OCI-LY7 (cell line): ENCODE data around the gene TPD52L1.

ENCODE experiments used
- CTCF ChIP-seq: fragments of 200-600 bp; sonication (generic); conservative IDR thresholded peaks from 2 replicates; pipeline ENCODE4 v1.5.1; 2014; ENCODE audit warnings: mild to moderate bottlenecking, antibody characterized with exemption, low read length, moderate library complexity, mixed read lengths
- EZH2phosphoT487 ChIP-seq: fragments of 200-600 bp; sonication (generic); IDR thresholded peaks from 2 replicates; pipeline ENCODE4 v1.6.1; 2018; ENCODE audit warnings: low read depth, borderline replicate concordance, mild to moderate bottlenecking, mixed run types, antibody characterized with exemption, low read length, moderate library complexity, mixed read lengths

- TF ChIP-seq CTCF (no peak), EZH2phosphoT487 (no peak)
These were observed 35.8 kb upstream of the TPD52L1 start for GRCh38 chr6:125117818-125118217.
